Ishikawa (cell line): ENCODE results near the gene TMA7B.

Experiments used
- CEBPB ChIP-seq: IDR thresholded peaks from 2 replicates; pipeline ENCODE4 v1.6.1; 2012
- CREB1 ChIP-seq: IDR thresholded peaks from 2 replicates; pipeline ENCODE4 v1.6.1; 2012; ENCODE audit warnings: low read depth
- EGR1 ChIP-seq: IDR thresholded peaks from 2 replicates; pipeline ENCODE4 v1.6.1; 2012
- EP300 ChIP-seq: IDR thresholded peaks from 2 replicates; pipeline ENCODE4 v1.6.1; 2012; ENCODE audit warnings: borderline replicate concordance
- FOXM1 ChIP-seq: IDR thresholded peaks from 2 replicates; pipeline ENCODE4 v1.6.1; 2012; ENCODE audit warnings: low read depth, borderline replicate concordance
- NFIC ChIP-seq: IDR thresholded peaks from 2 replicates; pipeline ENCODE4 v1.6.1; 2012
- RAD21 ChIP-seq: IDR thresholded peaks from 2 replicates; pipeline ENCODE4 v1.6.1; 2012; ENCODE audit warnings: low read depth
- TAF1 ChIP-seq: IDR thresholded peaks from 2 replicates; pipeline ENCODE4 v1.6.1; 2012; ENCODE audit warnings: low read depth, mild to moderate bottlenecking
- TCF12 ChIP-seq: IDR thresholded peaks from 2 replicates; pipeline ENCODE4 v1.6.1; 2012; ENCODE audit warnings: low read depth
- TEAD4 ChIP-seq: IDR thresholded peaks from 2 replicates; pipeline ENCODE4 v1.6.1; 2012
- YY1 ChIP-seq: IDR thresholded peaks from 2 replicates; pipeline ENCODE4 v1.6.1; 2012; ENCODE audit warnings: low read depth
- ZBTB7A ChIP-seq: IDR thresholded peaks from 2 replicates; pipeline ENCODE4 v1.6.1; 2012; ENCODE audit warnings: low read depth
- TF ChIP-seq, protein P1 (sequence below): IDR thresholded peaks from 2 replicates; pipeline ENCODE4 v1.6.1; 2012
- TF ChIP-seq, protein P2 (sequence below): IDR thresholded peaks from 2 replicates; pipeline ENCODE4 v1.6.1; 2012; ENCODE audit warnings: low read depth, mild to moderate bottlenecking
- TF ChIP-seq, protein P3 (sequence below): IDR thresholded peaks from 2 replicates; pipeline ENCODE4 v1.6.1; 2012

Gene TMA7B

DNA sequence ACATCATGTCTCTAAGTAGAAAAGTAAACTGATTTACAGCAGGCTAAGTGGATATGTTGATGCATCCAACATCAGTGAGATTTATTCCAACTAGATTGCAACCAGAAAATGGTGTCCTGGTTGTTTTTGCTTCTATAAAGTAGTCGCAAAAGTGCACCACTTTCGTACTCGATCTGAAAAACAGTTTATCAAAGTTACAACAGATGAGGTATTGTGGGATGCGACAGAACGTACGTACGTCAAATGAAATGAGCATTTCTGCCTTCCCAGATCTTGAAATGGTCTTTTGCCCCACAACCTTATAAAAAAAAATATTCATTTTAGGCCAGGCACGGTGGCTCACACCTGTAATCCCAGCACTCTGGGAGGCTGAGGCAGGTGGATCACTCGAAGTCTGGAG lies 45.6 kb upstream of the TMA7B start:
- no peak for TF ChIP-seq TEAD4
- no peak for TF ChIP-seq CEBPB
- TF ChIP-seq CREB1: no peak
- TF ChIP-seq EP300: no peak

DNA sequence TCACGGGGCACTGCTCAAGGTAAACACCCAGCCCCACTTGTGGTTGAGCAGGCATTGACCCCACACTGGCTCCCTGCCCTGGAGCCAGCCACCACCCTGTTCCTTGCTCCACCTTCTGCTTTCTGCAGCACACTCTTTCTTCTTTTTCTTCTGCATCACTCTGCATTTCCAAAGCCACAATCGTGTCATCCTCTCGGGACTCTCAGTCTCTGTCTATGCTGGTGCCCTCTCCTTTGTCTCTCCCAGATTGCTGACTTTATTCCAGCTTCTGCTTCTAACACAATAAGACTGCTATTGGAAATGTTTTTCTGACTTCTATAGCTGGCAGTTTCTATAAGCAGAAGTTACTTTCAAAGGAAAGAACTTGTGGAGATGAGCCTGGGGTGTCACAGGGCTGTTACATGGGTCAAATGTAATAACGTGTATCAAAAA lies 44.9 kb upstream of the TMA7B start:
- TF ChIP-seq NFIC: no peak
- no peak for TF ChIP-seq TAF1
- TF ChIP-seq RAD21: no peak
- TF ChIP-seq TCF12: no peak
- TF ChIP-seq CREB1: no peak
- no peak for TF ChIP-seq TEAD4
- TF ChIP-seq, protein P1, sequence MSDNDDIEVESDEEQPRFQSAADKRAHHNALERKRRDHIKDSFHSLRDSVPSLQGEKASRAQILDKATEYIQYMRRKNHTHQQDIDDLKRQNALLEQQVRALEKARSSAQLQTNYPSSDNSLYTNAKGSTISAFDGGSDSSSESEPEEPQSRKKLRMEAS: no peak
- TF ChIP-seq EGR1: no peak

DNA sequence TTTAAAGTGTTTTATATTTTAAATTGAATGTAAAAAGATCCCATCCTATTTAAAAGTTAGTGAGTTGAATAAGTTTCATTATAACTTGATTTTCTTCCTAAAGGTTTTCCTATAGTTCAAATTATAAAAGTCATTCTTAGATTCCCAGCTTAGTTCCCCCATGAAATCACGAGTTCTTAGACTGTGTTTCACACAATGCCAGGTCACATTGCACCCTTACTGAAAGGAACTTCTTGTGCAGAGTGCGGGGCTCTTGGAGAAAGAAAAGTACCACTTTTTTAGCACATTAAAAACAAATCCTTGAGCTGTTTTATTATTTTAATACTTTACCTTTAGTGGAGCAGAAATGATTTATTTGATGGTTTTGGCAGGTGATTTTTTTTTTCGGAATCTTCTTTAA lies 43.7 kb upstream of the TMA7B start:
- TF ChIP-seq YY1 (no peak), TAF1 (no peak), ZBTB7A (no peak), EP300 (no peak), TEAD4 (no peak), TCF12 (no peak), CEBPB (no peak), RAD21 (no peak), CREB1 (no peak)
- TF ChIP-seq, protein P1: no peak
- TF ChIP-seq, protein P2, sequence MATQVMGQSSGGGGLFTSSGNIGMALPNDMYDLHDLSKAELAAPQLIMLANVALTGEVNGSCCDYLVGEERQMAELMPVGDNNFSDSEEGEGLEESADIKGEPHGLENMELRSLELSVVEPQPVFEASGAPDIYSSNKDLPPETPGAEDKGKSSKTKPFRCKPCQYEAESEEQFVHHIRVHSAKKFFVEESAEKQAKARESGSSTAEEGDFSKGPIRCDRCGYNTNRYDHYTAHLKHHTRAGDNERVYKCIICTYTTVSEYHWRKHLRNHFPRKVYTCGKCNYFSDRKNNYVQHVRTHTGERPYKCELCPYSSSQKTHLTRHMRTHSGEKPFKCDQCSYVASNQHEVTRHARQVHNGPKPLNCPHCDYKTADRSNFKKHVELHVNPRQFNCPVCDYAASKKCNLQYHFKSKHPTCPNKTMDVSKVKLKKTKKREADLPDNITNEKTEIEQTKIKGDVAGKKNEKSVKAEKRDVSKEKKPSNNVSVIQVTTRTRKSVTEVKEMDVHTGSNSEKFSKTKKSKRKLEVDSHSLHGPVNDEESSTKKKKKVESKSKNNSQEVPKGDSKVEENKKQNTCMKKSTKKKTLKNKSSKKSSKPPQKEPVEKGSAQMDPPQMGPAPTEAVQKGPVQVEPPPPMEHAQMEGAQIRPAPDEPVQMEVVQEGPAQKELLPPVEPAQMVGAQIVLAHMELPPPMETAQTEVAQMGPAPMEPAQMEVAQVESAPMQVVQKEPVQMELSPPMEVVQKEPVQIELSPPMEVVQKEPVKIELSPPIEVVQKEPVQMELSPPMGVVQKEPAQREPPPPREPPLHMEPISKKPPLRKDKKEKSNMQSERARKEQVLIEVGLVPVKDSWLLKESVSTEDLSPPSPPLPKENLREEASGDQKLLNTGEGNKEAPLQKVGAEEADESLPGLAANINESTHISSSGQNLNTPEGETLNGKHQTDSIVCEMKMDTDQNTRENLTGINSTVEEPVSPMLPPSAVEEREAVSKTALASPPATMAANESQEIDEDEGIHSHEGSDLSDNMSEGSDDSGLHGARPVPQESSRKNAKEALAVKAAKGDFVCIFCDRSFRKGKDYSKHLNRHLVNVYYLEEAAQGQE: no peak

- no peak for TF ChIP-seq CREB1
- no peak for TF ChIP-seq FOXM1
- TF ChIP-seq, protein P3, sequence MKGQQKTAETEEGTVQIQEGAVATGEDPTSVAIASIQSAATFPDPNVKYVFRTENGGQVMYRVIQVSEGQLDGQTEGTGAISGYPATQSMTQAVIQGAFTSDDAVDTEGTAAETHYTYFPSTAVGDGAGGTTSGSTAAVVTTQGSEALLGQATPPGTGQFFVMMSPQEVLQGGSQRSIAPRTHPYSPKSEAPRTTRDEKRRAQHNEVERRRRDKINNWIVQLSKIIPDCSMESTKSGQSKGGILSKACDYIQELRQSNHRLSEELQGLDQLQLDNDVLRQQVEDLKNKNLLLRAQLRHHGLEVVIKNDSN: no peak
- TF ChIP-seq, protein P2: no peak
- no peak for TF ChIP-seq TEAD4
- no peak for TF ChIP-seq ZBTB7A
- no peak for TF ChIP-seq TAF1
- TF ChIP-seq EP300: no peak
- TF ChIP-seq CEBPB: no peak
- TF ChIP-seq RAD21: no peak
- no peak for TF ChIP-seq NFIC
- no peak for TF ChIP-seq YY1
- no peak for TF ChIP-seq EGR1
Observed at GRCh38 chr22:39917197-39917643, 43.0 kb upstream of the TMA7B start.

DNA sequence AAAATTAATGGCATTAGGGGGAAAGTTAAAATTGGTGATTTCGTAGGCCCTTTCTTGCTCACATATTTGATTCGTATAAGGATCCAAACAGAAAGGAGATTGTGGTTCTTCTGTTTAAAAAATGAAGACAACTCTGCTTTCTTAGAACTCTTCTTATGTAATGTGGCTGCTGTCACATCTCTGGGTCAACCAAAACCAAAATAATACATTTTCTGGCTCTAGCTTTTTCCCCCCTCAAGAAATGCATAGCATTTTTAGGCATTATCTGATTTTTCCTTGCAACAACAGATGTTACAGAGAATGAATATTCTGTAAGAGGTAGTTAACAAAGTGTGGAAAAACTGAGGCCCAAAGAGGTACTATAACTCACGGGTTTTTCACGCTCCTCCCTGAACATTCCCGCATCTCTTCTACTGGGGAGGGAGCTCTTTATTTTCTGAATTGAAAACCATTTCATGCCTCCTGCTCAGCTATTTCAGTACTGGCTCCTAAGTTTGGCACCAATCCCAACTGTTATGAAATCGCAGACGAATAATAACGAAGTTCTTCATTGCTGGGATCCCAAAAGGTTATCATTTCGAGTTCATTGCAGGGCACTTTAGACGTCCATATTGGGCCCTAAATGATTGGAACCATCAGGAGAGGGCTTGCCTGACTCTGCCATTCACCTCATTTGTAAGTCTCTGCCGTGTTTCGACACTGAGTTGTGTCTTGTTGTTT lies 42.3 kb upstream of the TMA7B start:
- no peak for TF ChIP-seq ZBTB7A
- TF ChIP-seq EGR1: no peak
- no peak for TF ChIP-seq TCF12
- TF ChIP-seq TAF1: no peak
- TF ChIP-seq, protein P2: no peak
- TF ChIP-seq, protein P1: no peak
- no peak for TF ChIP-seq RAD21
- no peak for TF ChIP-seq EP300
- no peak for TF ChIP-seq NFIC
- TF ChIP-seq YY1: no peak
- TF ChIP-seq CREB1: no peak
- TF ChIP-seq FOXM1: no peak
- TF ChIP-seq TEAD4: no peak
- TF ChIP-seq CEBPB: no peak
- TF ChIP-seq, protein P3: no peak
